ENCODE data around the gene FOXC2.

Gene FOXC2

GRCh38 chr16:86531191-86531545 is 35.5 kb upstream of the FOXC2 start:
- TF ChIP-seq POLR2AphosphoS5 (IDR thresholded peaks at IDR 0.05; ENCODE audit: low read depth, low read length) (no peak), TAF1 (IDR thresholded peaks at IDR 0.05; ENCODE audit: borderline replicate concordance, insufficient read depth, low read length) (no peak), FOXP2 (optimal IDR thresholded peaks at IDR 0.05; ENCODE audit: borderline replicate concordance, extremely low read depth, extremely low read length, insufficient read depth) (no peak), SIN3A (IDR thresholded peaks at IDR 0.05; ENCODE audit: borderline replicate concordance, insufficient read depth, low read length) (no peak)
- TF ChIP-seq, protein P1, sequence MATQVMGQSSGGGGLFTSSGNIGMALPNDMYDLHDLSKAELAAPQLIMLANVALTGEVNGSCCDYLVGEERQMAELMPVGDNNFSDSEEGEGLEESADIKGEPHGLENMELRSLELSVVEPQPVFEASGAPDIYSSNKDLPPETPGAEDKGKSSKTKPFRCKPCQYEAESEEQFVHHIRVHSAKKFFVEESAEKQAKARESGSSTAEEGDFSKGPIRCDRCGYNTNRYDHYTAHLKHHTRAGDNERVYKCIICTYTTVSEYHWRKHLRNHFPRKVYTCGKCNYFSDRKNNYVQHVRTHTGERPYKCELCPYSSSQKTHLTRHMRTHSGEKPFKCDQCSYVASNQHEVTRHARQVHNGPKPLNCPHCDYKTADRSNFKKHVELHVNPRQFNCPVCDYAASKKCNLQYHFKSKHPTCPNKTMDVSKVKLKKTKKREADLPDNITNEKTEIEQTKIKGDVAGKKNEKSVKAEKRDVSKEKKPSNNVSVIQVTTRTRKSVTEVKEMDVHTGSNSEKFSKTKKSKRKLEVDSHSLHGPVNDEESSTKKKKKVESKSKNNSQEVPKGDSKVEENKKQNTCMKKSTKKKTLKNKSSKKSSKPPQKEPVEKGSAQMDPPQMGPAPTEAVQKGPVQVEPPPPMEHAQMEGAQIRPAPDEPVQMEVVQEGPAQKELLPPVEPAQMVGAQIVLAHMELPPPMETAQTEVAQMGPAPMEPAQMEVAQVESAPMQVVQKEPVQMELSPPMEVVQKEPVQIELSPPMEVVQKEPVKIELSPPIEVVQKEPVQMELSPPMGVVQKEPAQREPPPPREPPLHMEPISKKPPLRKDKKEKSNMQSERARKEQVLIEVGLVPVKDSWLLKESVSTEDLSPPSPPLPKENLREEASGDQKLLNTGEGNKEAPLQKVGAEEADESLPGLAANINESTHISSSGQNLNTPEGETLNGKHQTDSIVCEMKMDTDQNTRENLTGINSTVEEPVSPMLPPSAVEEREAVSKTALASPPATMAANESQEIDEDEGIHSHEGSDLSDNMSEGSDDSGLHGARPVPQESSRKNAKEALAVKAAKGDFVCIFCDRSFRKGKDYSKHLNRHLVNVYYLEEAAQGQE (IDR thresholded peaks at IDR 0.05; ENCODE audit: insufficient read depth in 1 of 2, low read depth in 2 of 2, low read length in 2 of 2) = no peak

DNA sequence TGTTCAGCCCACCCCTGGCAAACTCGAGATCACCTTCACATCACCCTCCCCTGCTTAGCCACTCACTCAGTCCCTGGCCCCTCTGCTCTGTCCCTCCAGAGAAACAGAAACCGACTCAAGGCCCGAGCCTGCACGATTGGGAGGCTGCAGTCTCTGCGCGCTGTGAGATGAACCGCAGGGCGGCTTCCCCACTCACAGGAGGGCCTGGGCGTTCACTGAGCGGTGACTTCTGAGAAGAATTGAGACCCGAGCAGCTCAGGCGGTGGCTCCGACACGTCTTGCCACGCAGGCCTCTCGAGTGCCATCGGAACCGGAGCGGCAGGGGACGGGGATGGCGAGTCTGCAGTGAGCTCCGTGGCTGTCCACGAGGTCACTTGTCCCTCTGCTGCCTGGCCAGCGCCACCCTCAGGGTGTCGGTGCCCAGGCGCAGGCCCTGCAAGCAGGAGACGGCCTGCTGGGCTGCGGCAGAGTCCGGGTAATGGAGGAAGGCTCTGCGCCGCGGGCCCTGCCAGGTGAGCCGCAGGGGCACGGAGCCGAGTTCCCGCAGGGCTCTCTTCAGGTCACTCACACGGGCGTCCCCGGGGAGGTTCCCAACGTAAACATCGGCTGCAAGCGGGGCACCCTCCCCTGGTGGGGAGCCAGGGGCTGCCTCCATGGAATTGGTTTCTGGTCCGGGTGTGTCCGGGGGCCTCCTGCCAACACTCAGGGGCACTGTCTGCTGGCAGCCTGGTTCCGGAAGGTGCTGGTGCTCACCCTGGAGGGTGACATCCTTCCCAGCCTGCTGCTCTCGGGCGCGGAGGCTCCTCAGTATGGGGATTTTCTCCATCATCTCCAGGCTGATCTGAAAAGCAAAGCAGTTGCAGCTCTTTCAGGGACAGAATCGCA is 34.7 kb upstream of the FOXC2 start:
- TF ChIP-seq SIN3A (IDR thresholded peaks at IDR 0.05; ENCODE audit: borderline replicate concordance, insufficient read depth, low read length) (no peak), FOXP2 (optimal IDR thresholded peaks at IDR 0.05; ENCODE audit: borderline replicate concordance, extremely low read depth, extremely low read length, insufficient read depth) (no peak), POLR2AphosphoS5 (IDR thresholded peaks at IDR 0.05; ENCODE audit: low read depth, low read length) (no peak), TAF1 (IDR thresholded peaks at IDR 0.05; ENCODE audit: borderline replicate concordance, insufficient read depth, low read length) (no peak)
- TF ChIP-seq, protein P1 (IDR thresholded peaks at IDR 0.05; ENCODE audit: insufficient read depth in 1 of 2, low read depth in 2 of 2, low read length in 2 of 2) = no peak

GRCh38 chr16:86532526-86532815 is 34.2 kb upstream of the FOXC2 start:
- TF ChIP-seq POLR2AphosphoS5 (IDR thresholded peaks at IDR 0.05; ENCODE audit: low read depth, low read length) (no peak), FOXP2 (optimal IDR thresholded peaks at IDR 0.05; ENCODE audit: borderline replicate concordance, extremely low read depth, extremely low read length, insufficient read depth) (no peak), TAF1 (IDR thresholded peaks at IDR 0.05; ENCODE audit: borderline replicate concordance, insufficient read depth, low read length) (no peak), SIN3A (IDR thresholded peaks at IDR 0.05; ENCODE audit: borderline replicate concordance, insufficient read depth, low read length) (no peak)
- TF ChIP-seq, protein P1 (IDR thresholded peaks at IDR 0.05; ENCODE audit: insufficient read depth in 1 of 2, low read depth in 2 of 2, low read length in 2 of 2) = no peak

- TF ChIP-seq POLR2AphosphoS5 (IDR thresholded peaks at IDR 0.05; ENCODE audit: low read depth, low read length) (no peak), SIN3A (IDR thresholded peaks at IDR 0.05; ENCODE audit: borderline replicate concordance, insufficient read depth, low read length) (no peak)
Observed at GRCh38 chr16:86533076-86533475, 33.6 kb upstream of the FOXC2 start.

- TF ChIP-seq, protein P1 (IDR thresholded peaks at IDR 0.05; ENCODE audit: insufficient read depth in 1 of 2, low read depth in 2 of 2, low read length in 2 of 2) = no peak
- TF ChIP-seq POLR2AphosphoS5 (IDR thresholded peaks at IDR 0.05; ENCODE audit: low read depth, low read length) (no peak), FOXP2 (optimal IDR thresholded peaks at IDR 0.05; ENCODE audit: borderline replicate concordance, extremely low read depth, extremely low read length, insufficient read depth) (no peak), TAF1 (IDR thresholded peaks at IDR 0.05; ENCODE audit: borderline replicate concordance, insufficient read depth, low read length) (no peak)
Observed at GRCh38 chr16:86533767-86534351, 32.8 kb upstream of the FOXC2 start.

Measured in PFSK-1 (cell line).